CD4-positive, alpha-beta T cell treated with Interleukin-4 for 4 hours (primary cell): ENCODE measurements around the gene DCAF17.

ENCODE experiments used
- DNase-seq: peaks from one replicate; pipeline ENCODE4 v3.0.0-alpha.2; 2020

The DCAF17 gene

GRCh38 chr2:171434013-171434989, at the start of gene DCAF17:
Gene DCAF17, plus strand, starts transcription at chr2:171434226. Its CDS starts 352 bp downstream, at chr2:171434578.
- DNase-seq, result peak; percentile 96

GRCh38 chr2:171386627-171387026, 47.4 kb upstream of the DCAF17 start:
- DNase-seq, result no peak

- no peak for DNase-seq
These were observed 47.0 kb upstream of the DCAF17 start for GRCh38 chr2:171387052-171387451.

- no peak for DNase-seq
These were observed 44.7 kb upstream of the DCAF17 start for GRCh38 chr2:171389325-171389724.

GRCh38 chr2:171389780-171390179, 44.2 kb upstream of the DCAF17 start:
- DNase-seq, result no peak

- no peak for DNase-seq
These were observed 43.0 kb upstream of the DCAF17 start for GRCh38 chr2:171390941-171391516.

GRCh38 chr2:171391532-171391931, 42.5 kb upstream of the DCAF17 start:
- no peak for DNase-seq

- no peak for DNase-seq
These were observed 40.5 kb upstream of the DCAF17 start for GRCh38 chr2:171393487-171393886.

GRCh38 chr2:171394164-171394740, 39.8 kb upstream of the DCAF17 start:
- DNase-seq, result no peak

- no peak for DNase-seq
These were observed 34.7 kb upstream of the DCAF17 start for GRCh38 chr2:171399292-171399691.

- DNase-seq, result no peak
These were observed 33.6 kb upstream of the DCAF17 start for GRCh38 chr2:171400395-171400794.

- DNase-seq, result no peak
These were observed 32.1 kb upstream of the DCAF17 start for GRCh38 chr2:171401947-171402346.

- DNase-seq, result no peak
These were observed 31.0 kb upstream of the DCAF17 start for GRCh38 chr2:171402906-171403580.

GRCh38 chr2:171404261-171404660, 29.8 kb upstream of the DCAF17 start:
- no peak for DNase-seq

- DNase-seq, result no peak
These were observed 29.3 kb upstream of the DCAF17 start for GRCh38 chr2:171404719-171405118.

- DNase-seq, result no peak
These were observed 28.5 kb upstream of the DCAF17 start for GRCh38 chr2:171405546-171405945.

GRCh38 chr2:171406044-171406443, 28.0 kb upstream of the DCAF17 start:
- DNase-seq, result no peak

- no peak for DNase-seq
These were observed 26.9 kb upstream of the DCAF17 start for GRCh38 chr2:171407030-171407675.

GRCh38 chr2:171407676-171408044, 26.4 kb upstream of the DCAF17 start:
- no peak for DNase-seq

- DNase-seq, result no peak
These were observed 24.5 kb upstream of the DCAF17 start for GRCh38 chr2:171409436-171409971.

GRCh38 chr2:171410101-171410500, 23.9 kb upstream of the DCAF17 start:
- DNase-seq, result no peak

GRCh38 chr2:171410624-171411023, 23.4 kb upstream of the DCAF17 start:
- DNase-seq, result no peak

GRCh38 chr2:171411214-171411613, 22.8 kb upstream of the DCAF17 start:
- DNase-seq, result no peak
